Measurements from ENCODE around the gene ATXN7L1.

DNA sequence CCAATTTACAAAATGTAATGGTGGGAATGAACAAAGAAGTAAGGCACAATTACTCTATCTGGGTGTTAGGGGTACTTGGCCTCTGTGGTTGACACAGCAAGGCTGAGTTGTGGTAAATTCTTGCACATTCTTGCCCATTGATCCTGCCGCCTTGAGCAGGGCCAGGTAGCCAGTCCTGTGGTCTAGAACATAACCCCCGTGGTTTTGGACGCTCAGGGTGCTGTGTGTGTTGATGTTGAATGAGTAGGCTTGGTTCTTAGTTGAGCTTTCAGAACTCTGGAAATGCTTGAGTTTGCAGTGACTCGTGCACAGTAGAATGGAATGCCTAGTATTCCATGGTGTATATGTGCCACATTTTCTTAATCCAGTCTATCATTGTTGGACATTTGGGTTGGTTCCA lies 44.4 kb upstream of the ATXN7L1 start:
- TF ChIP-seq, protein P1, sequence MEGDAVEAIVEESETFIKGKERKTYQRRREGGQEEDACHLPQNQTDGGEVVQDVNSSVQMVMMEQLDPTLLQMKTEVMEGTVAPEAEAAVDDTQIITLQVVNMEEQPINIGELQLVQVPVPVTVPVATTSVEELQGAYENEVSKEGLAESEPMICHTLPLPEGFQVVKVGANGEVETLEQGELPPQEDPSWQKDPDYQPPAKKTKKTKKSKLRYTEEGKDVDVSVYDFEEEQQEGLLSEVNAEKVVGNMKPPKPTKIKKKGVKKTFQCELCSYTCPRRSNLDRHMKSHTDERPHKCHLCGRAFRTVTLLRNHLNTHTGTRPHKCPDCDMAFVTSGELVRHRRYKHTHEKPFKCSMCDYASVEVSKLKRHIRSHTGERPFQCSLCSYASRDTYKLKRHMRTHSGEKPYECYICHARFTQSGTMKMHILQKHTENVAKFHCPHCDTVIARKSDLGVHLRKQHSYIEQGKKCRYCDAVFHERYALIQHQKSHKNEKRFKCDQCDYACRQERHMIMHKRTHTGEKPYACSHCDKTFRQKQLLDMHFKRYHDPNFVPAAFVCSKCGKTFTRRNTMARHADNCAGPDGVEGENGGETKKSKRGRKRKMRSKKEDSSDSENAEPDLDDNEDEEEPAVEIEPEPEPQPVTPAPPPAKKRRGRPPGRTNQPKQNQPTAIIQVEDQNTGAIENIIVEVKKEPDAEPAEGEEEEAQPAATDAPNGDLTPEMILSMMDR (IDR thresholded peaks at IDR 0.05) = no peak
- TF ChIP-seq POLR2A (IDR thresholded peaks at IDR 0.05) (no peak), POLR2AphosphoS5 (IDR thresholded peaks at IDR 0.05; ENCODE audit: insufficient read depth in 1 of 2, low read depth in 1 of 2) (no peak)
